AG09319 (cell line): ENCODE data around the gene CFAP97.

Experiments used
- DNase-seq: peaks from one replicate; pipeline ENCODE4 v3.0.0-alpha.2; 2010; ENCODE audit warnings: low read depth; ENCODE audit errors: extremely low read depth
- CTCF ChIP-seq: IDR thresholded peaks from 2 replicates; pipeline ENCODE4 v1.5.1; 2011; ENCODE audit warnings: low read depth, mild to moderate bottlenecking, inconsistent platforms, low read length, moderate library complexity

The CFAP97 gene

GRCh38 chr4:185145572-185145971 lies 58.2 kb downstream of the CFAP97 start:
- TF ChIP-seq CTCF = no peak

GRCh38 chr4:185144601-185145240 lies 59.1 kb downstream of the CFAP97 start:
- no peak for TF ChIP-seq CTCF
- no peak for DNase-seq

More at GRCh38 chr4:185145572-185145971, 58.2 kb downstream of the CFAP97 start:
- no peak for DNase-seq

- TF ChIP-seq CTCF = no peak
- DNase-seq = no peak
Measured at GRCh38 chr4:185143601-185143969, 60.2 kb downstream of the CFAP97 start.

GRCh38 chr4:185142912-185143600 lies 60.7 kb downstream of the CFAP97 start, which contains the start of gene SLC25A4:
Gene SLC25A4 (plus strand): TSS chr4:185143266. CDS start chr4:185143373, 107 bp downstream.
- peak; percentile 32 for DNase-seq
- TF ChIP-seq CTCF = no peak; the same call in none of the 2 replicates

GRCh38 chr4:185142564-185142911 lies 61.3 kb downstream of the CFAP97 start:
- DNase-seq = no peak
- TF ChIP-seq CTCF = no peak

- no peak for DNase-seq
- no peak for TF ChIP-seq CTCF
Measured at GRCh38 chr4:185141777-185142176, 62.0 kb downstream of the CFAP97 start.

- TF ChIP-seq CTCF = no peak
Measured at GRCh38 chr4:185139736-185140135, 64.1 kb downstream of the CFAP97 start.

More at GRCh38 chr4:185139736-185140135, 64.1 kb downstream of the CFAP97 start:
- DNase-seq = no peak
